IMR-90 (cell line): Measurements from ENCODE around the gene ZFAND4. TPM values are rescaled to one million over a fixed set of nuclear protein-coding genes. Genes with fewer than 3 reads are reported as not detected.

Source experiments
- ATAC-seq: fragments of 200-7000 bp; cut with Tn5 transposase; 2 replicates; pipeline ENCODE4 v1.9.1; 2020; ENCODE audit warnings: low read depth, mild to moderate bottlenecking, moderate library complexity
- BruUV-seq: library from RNA; stranded (reverse); fragments of 400-500 nt; replicated peaks from 2 replicates; lab custom pipeline; 2021; lab: Mats Ljungman, UMichigan
- CTCF ChIA-PET: fragments of 300-600 bp; formaldehyde crosslinking; extraction: SDS; loops from one replicate; lab custom pipeline; 2021; ENCODE audit warnings: antibody characterized with exemption; lab: Yijun Ruan, JAX
- POLR2A ChIA-PET: fragments of 300-600 bp; sonication (Branson Sonifier 250); formaldehyde crosslinking; loops from one replicate; lab custom pipeline; 2022; ENCODE audit warnings: antibody characterized with exemption; ENCODE audit not compliant: unreplicated experiment; lab: Charles Lee
- DNase-seq: peaks from one replicate; pipeline ENCODE4 v3.0.0; 2013
- H2AFZ ChIP-seq: replicated peaks from 2 replicates; pipeline ENCODE3; 2013; ENCODE audit warnings: low read length, mild to moderate bottlenecking; ENCODE audit not compliant: poor library complexity
- H2AK5ac ChIP-seq: 2 replicates; pipeline ENCODE4 v1.6.1; 2013; ENCODE audit warnings: low read depth, low read length, inconsistent platforms
- H2AK9ac ChIP-seq: replicated peaks from 2 replicates; pipeline ENCODE3; 2013; ENCODE audit warnings: mild to moderate bottlenecking, low read depth, low read length, moderate library complexity; ENCODE audit not compliant: poor library complexity
- H2BK120ac ChIP-seq: 2 replicates; pipeline ENCODE4 v1.6.1; 2013; ENCODE audit warnings: low read depth, low read length, inconsistent platforms
- H2BK15ac ChIP-seq: 3 replicates; pipeline ENCODE4 v1.6.1; 2013; ENCODE audit warnings: low read depth, low read length, inconsistent platforms
- H2BK20ac ChIP-seq: 2 replicates; pipeline ENCODE4 v1.6.1; 2013; ENCODE audit warnings: low read depth, mild to moderate bottlenecking, inconsistent platforms, low read length, moderate library complexity
- H2BK5ac ChIP-seq: 2 replicates; pipeline ENCODE4 v1.6.1; 2013; ENCODE audit warnings: mild to moderate bottlenecking, low read depth, low read length, inconsistent platforms; ENCODE audit not compliant: poor library complexity, severe bottlenecking
- H3K14ac ChIP-seq: replicated peaks from 2 replicates; pipeline ENCODE4 v1.6.1; 2013; ENCODE audit warnings: low read depth, low read length, inconsistent platforms
- H3K18ac ChIP-seq: 2 replicates; pipeline ENCODE4 v1.6.1; 2013; ENCODE audit warnings: low read depth, low read length, control low read depth
- H3K23ac ChIP-seq: 2 replicates; pipeline ENCODE4 v1.6.1; 2013; ENCODE audit warnings: low read depth, low read length, inconsistent platforms
- H3K27ac ChIP-seq: 2 replicates; pipeline ENCODE4 v1.5.1; 2013; ENCODE audit warnings: mild to moderate bottlenecking, control low read depth, low read length; ENCODE audit not compliant: insufficient read depth
- H3K27me3 ChIP-seq: 2 replicates; pipeline ENCODE4 v1.6.1; 2013; ENCODE audit warnings: low read length; ENCODE audit not compliant: control insufficient read depth, insufficient read depth
- H3K36me3 ChIP-seq: 2 replicates; pipeline ENCODE4 v1.6.1; 2013; ENCODE audit warnings: low read length, mixed read lengths; ENCODE audit not compliant: control insufficient read depth, insufficient read depth
- H3K4ac ChIP-seq: 2 replicates; pipeline ENCODE4 v1.6.1; 2013; ENCODE audit warnings: low read depth, low read length, inconsistent platforms
- H3K4me1 ChIP-seq: 2 replicates; pipeline ENCODE4 v1.6.1; 2013; ENCODE audit warnings: low read length, mixed read lengths; ENCODE audit not compliant: control insufficient read depth, insufficient read depth
- H3K4me2 ChIP-seq: 2 replicates; pipeline ENCODE4 v1.6.1; 2013; ENCODE audit warnings: low read depth, mild to moderate bottlenecking, control low read depth, low read length, moderate library complexity
- H3K4me3 ChIP-seq: 2 replicates; pipeline ENCODE4 v1.5.1; 2013; ENCODE audit warnings: low read depth, mild to moderate bottlenecking, control low read depth, low read length, moderate library complexity; ENCODE audit not compliant: insufficient read depth
- H3K56ac ChIP-seq: 2 replicates; pipeline ENCODE4 v1.6.1; 2013; ENCODE audit warnings: low read length, inconsistent platforms; ENCODE audit not compliant: insufficient read depth; ENCODE audit errors: extremely low read depth
- H3K79me1 ChIP-seq, 2 experiments: 2 replicates each; pipeline ENCODE4 v1.6.1; 2013; ENCODE audit warnings: low read length in 2 of 2, inconsistent platforms in 1 of 2, low read depth in 1 of 2
- H3K9ac ChIP-seq: 2 replicates; pipeline ENCODE4 v1.6.1; 2013; ENCODE audit warnings: low read depth, low read length, control low read depth
- H3K9me1 ChIP-seq: 2 replicates; pipeline ENCODE4 v1.6.1; 2013; ENCODE audit warnings: low read length, inconsistent platforms; ENCODE audit not compliant: insufficient read depth
- H3K9me3 ChIP-seq: 2 replicates; pipeline ENCODE4 v1.6.1; 2013; ENCODE audit warnings: low read length; ENCODE audit not compliant: control insufficient read depth, insufficient read depth
- H4K20me1 ChIP-seq: 2 replicates; pipeline ENCODE4 v1.6.1; 2013; ENCODE audit warnings: low read length, inconsistent platforms; ENCODE audit not compliant: insufficient read depth
- H4K5ac ChIP-seq: 2 replicates; pipeline ENCODE4 v1.6.1; 2013; ENCODE audit warnings: mild to moderate bottlenecking, low read depth, low read length, control low read depth
- H4K8ac ChIP-seq, 2 experiments: 2 replicates each; pipeline ENCODE4 v1.6.1; 2013; ENCODE audit warnings: low read depth in 2 of 2, low read length in 2 of 2, control low read depth in 1 of 2, inconsistent platforms in 1 of 2
- H4K91ac ChIP-seq: 2 replicates; pipeline ENCODE4 v1.6.1; 2013; ENCODE audit warnings: low read depth, low read length, inconsistent platforms; ENCODE audit not compliant: insufficient read depth
- BHLHE40 ChIP-seq: fragments of 150-350 bp; IDR thresholded peaks from 2 replicates; pipeline ENCODE4 v1.6.1; 2016; ENCODE audit warnings: mild to moderate bottlenecking, low read depth, low read length
- CEBPB ChIP-seq: IDR thresholded peaks from 2 replicates; pipeline ENCODE4 v1.6.1; 2012; ENCODE audit warnings: low read depth, low read length, improper control_type of control experiment
- CHD1 ChIP-seq: IDR thresholded peaks from 2 replicates; pipeline ENCODE4 v1.6.1; 2012; ENCODE audit warnings: low read depth, low read length, improper control_type of control experiment
- MAFK ChIP-seq: IDR thresholded peaks from 2 replicates; pipeline ENCODE4 v1.6.1; 2012; ENCODE audit warnings: low read depth, low read length, improper control_type of control experiment
- MAZ ChIP-seq: IDR thresholded peaks from 2 replicates; pipeline ENCODE4 v1.6.1; 2012; ENCODE audit warnings: low read depth, mild to moderate bottlenecking, low read length, improper control_type of control experiment, moderate library complexity, borderline replicate concordance
- MXI1 ChIP-seq: IDR thresholded peaks from 2 replicates; pipeline ENCODE4 v1.6.1; 2012; ENCODE audit warnings: low read depth, mild to moderate bottlenecking, low read length, moderate library complexity, borderline replicate concordance
- NFE2L2 ChIP-seq: fragments of 150-350 bp; IDR thresholded peaks from 2 replicates; pipeline ENCODE4 v1.6.1; 2016; ENCODE audit warnings: low read depth, mild to moderate bottlenecking, low read length
- POLR2A ChIP-seq: IDR thresholded peaks from 2 replicates; pipeline ENCODE4 v1.6.1; 2012; ENCODE audit warnings: mild to moderate bottlenecking, low read depth, low read length
- RAD21 ChIP-seq: IDR thresholded peaks from 2 replicates; pipeline ENCODE4 v1.6.1; 2012; ENCODE audit warnings: low read length, improper control_type of control experiment
- RCOR1 ChIP-seq: IDR thresholded peaks from 2 replicates; pipeline ENCODE4 v1.6.1; 2012; ENCODE audit warnings: mild to moderate bottlenecking, low read length, improper control_type of control experiment; ENCODE audit not compliant: insufficient replicate concordance
- RFX5 ChIP-seq: IDR thresholded peaks from 2 replicates; pipeline ENCODE4 v1.8.0; 2012; ENCODE audit warnings: low read depth, mild to moderate bottlenecking, low read length, moderate library complexity
- SMC3 ChIP-seq: fragments of 150-350 bp; IDR thresholded peaks from 2 replicates; pipeline ENCODE4 v1.6.1; 2016; ENCODE audit warnings: low read depth, mild to moderate bottlenecking, antibody characterized with exemption, low read length, moderate library complexity
- dilution Hi-C: fragments of 300-500 bp; cut with HindIII; formaldehyde crosslinking; loops from one replicate; pipeline ENCODE4 v1.14.3; 2018; ENCODE audit warnings: low sequenced_read_pairs; ENCODE audit not compliant: unreplicated experiment
- in situ Hi-C: fragments of 300-500 bp; cut with MboI; formaldehyde crosslinking; loops from 3 replicates; pipeline ENCODE4 v1.14.3; 2019; ENCODE audit warnings: low sequenced_read_pairs, inconsistent platforms, mixed read lengths
- intact Hi-C: fragments of 100-400 bp; cut with micrococcal nuclease; formaldehyde crosslinking; loops from 2 replicates; pipeline ENCODE4 v1.10.0; 2022
- polyA plus RNA-seq, 3 experiments: library from polyadenylated mRNA; depleted of rRNA; stranded (reverse); fragments of >200 nt; gene quantifications; 2 replicates each; pipeline ENCODE4 v1.2.3, GENCODE V29; 2012; ENCODE audit warnings: low replicate concordance in 1 of 3
- total RNA-seq: library from RNA; depleted of rRNA; stranded (reverse); fragments of >200 nt; gene quantifications from 2 replicates; pipeline ENCODE4 v1.2.3, GENCODE V29; 2012
- TF ChIP-seq, protein P1 (sequence below): fragments of 150-350 bp; IDR thresholded peaks from 2 replicates; pipeline ENCODE4 v1.6.1; 2017; ENCODE audit warnings: mild to moderate bottlenecking, antibody characterized with exemption, low read length, low read depth
- TF ChIP-seq, protein P2 (sequence below): conservative IDR thresholded peaks from 2 replicates; pipeline ENCODE4 v1.5.1; 2012; ENCODE audit warnings: mild to moderate bottlenecking, low read depth, low read length, improper control_type of control experiment
- TF ChIP-seq, protein P3 (sequence below): fragments of 150-350 bp; IDR thresholded peaks from 2 replicates; pipeline ENCODE4 v1.6.1; 2016; ENCODE audit warnings: low read depth, mild to moderate bottlenecking, low read length, moderate library complexity, borderline replicate concordance

ZFAND4 gene
- total and polyA plus RNA-seq, 2 of the 4 experiments (the other 2 are of a cell fraction): 2.0 to 3.4 TPM

DNA sequence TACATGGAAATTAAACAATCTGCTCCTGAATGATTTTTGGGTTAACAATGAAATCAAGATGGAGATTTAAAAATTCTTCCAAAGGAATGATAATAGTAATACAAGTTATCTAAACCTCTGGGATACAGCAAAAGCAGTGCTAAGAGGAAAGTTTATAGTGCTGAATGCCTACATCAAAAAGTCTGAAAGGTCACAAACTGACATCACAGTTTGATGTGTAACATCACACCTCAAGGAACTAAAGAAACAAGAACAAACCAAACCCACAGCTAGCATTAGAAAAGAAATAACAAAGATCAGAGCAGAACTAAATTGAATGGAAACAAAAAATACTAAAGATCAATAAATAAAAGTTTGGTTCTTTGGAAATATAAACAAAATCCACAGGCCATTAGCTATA lies 17.4 kb downstream of the ZFAND4 start:
- CTCF ChIA-PET: interaction anchor here (0.6 kb wide), 1 partner anchor 169 kb away, joined by 3 read pairs; no protein-coding TSS in a partner anchor
- Histone ChIP-seq H3K79me1 (peaks cover 0 to 4% of the 10 kb centered on the region in 2 experiments; a peak in 1 of 4 replicates), H3K4me1 (no peaks in the 10 kb centered on the region), H3K4ac (no peak overlapping the region), H3K9me1 (no peaks in the 10 kb centered on the region), H2BK20ac (no peak overlapping the region), H4K20me1 (no peaks in the 10 kb centered on the region), H2BK120ac (no peak overlapping the region), H3K18ac (no peak overlapping the region), H3K9me3 (no peaks in the 10 kb centered on the region), H2AK5ac (no peak overlapping the region), H4K8ac (no peak overlapping the region), H3K4me2 (no peak overlapping the region), H3K56ac (no peak overlapping the region), H2AFZ (no peak overlapping the region), H2AK9ac (no peak overlapping the region), H3K27me3 (no peaks in the 10 kb centered on the region), H3K4me3 (no peak overlapping the region), H3K9ac (no peak overlapping the region), H2BK5ac (no peak overlapping the region), H3K27ac (no peak overlapping the region), H3K36me3 (no peaks in the 10 kb centered on the region), H3K14ac (no peak overlapping the region), H3K23ac (no peak overlapping the region), H4K91ac (no peak overlapping the region), H2BK15ac (no peak overlapping the region), H4K5ac (no peak overlapping the region)
- in situ Hi-C loops: no loop called here
- no peak for ATAC-seq
- dilution Hi-C loops: no loop called here
- TF ChIP-seq RFX5 (no peak), RCOR1 (no peak), POLR2A (no peak), RAD21 (no peak), MAZ (no peak), MXI1 (no peak), MAFK (no peak), BHLHE40 (no peak), CEBPB (no peak), SMC3 (no peak), NFE2L2 (no peak), CHD1 (no peak)
- TF ChIP-seq, protein P1, sequence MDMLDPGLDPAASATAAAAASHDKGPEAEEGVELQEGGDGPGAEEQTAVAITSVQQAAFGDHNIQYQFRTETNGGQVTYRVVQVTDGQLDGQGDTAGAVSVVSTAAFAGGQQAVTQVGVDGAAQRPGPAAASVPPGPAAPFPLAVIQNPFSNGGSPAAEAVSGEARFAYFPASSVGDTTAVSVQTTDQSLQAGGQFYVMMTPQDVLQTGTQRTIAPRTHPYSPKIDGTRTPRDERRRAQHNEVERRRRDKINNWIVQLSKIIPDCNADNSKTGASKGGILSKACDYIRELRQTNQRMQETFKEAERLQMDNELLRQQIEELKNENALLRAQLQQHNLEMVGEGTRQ: no peak
- TF ChIP-seq, protein P2, sequence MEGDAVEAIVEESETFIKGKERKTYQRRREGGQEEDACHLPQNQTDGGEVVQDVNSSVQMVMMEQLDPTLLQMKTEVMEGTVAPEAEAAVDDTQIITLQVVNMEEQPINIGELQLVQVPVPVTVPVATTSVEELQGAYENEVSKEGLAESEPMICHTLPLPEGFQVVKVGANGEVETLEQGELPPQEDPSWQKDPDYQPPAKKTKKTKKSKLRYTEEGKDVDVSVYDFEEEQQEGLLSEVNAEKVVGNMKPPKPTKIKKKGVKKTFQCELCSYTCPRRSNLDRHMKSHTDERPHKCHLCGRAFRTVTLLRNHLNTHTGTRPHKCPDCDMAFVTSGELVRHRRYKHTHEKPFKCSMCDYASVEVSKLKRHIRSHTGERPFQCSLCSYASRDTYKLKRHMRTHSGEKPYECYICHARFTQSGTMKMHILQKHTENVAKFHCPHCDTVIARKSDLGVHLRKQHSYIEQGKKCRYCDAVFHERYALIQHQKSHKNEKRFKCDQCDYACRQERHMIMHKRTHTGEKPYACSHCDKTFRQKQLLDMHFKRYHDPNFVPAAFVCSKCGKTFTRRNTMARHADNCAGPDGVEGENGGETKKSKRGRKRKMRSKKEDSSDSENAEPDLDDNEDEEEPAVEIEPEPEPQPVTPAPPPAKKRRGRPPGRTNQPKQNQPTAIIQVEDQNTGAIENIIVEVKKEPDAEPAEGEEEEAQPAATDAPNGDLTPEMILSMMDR: no peak
- TF ChIP-seq, protein P3, sequence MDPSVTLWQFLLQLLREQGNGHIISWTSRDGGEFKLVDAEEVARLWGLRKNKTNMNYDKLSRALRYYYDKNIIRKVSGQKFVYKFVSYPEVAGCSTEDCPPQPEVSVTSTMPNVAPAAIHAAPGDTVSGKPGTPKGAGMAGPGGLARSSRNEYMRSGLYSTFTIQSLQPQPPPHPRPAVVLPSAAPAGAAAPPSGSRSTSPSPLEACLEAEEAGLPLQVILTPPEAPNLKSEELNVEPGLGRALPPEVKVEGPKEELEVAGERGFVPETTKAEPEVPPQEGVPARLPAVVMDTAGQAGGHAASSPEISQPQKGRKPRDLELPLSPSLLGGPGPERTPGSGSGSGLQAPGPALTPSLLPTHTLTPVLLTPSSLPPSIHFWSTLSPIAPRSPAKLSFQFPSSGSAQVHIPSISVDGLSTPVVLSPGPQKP: no peak
- BruUV-seq: no TSS peak
- POLR2A ChIA-PET: interaction anchor here (0.8 kb wide), 1 partner anchor 11 kb away, joined by 4 read pairs; no protein-coding TSS in a partner anchor
- no peak for DNase-seq
- intact Hi-C loops: no loop called here
